HG02610 (cell line): Measurements from ENCODE around the gene TMEM61.

Source experiments
- ATAC-seq: cut with Tn5 transposase; IDR thresholded peaks from one replicate; pipeline ENCODE4 v1.9.1; 2021; ENCODE audit warnings: mild to moderate bottlenecking, moderate library complexity; ENCODE audit not compliant: unreplicated experiment

TMEM61 gene

DNA sequence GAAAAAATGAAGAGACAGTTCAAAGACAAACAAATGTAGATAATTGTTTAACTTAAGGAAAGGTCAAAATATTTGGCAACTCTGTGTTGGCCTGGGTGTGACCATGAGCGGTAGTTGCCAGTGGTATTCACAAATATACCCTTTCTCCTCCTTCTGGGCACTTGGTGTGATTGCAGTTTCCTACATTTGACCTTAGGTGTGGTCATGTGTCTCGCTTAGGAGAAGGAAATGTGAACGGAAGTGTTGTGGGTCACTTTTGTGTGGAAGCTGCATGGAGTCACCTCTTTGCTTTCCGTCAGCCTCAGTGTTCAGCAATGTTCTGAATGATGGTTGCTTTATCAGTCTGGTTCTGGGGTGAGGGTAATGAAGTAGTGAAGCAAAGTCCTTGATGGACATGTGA lies 55.5 kb downstream of the TMEM61 start:
- no peak for ATAC-seq

DNA sequence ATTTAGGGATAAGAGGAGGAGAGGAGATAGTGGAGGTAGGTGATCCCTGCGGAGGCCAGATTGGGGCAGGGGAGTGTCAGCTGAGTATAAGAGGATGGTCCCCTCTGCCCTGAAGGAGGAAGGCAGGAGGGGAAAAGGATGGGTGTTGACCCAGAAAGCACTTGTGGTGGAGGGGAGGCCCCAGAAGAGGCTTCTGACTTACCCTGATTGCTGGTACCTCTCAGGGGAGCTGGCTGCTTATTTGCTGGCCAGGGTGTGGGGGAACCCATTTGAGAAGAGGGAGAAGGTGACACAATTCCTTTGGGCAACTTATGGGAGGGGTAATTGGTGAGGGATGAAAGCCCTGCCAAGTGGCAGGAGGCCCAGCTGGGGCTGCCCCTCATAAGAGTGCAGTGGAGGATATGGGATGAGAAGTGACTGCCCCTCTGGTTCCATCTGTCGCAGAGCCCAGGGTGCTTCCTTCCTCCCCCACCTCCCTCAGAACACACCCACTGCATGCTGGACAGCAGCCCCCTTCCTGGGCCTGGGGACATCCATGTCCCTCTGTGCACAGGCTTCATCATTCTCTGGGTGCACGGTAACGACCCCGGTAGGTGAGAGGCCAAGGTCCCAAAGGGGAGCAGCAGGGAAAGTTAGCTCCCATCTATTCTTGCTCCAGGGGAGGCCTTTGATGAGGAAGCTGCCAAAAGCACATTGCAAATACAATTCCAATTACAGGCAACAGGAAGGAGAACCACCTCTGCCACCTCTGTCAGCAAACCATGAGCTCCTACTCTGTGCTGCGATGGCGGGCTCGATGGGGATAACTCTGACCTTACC lies 57.5 kb downstream of the TMEM61 start:
- no peak for ATAC-seq

DNA sequence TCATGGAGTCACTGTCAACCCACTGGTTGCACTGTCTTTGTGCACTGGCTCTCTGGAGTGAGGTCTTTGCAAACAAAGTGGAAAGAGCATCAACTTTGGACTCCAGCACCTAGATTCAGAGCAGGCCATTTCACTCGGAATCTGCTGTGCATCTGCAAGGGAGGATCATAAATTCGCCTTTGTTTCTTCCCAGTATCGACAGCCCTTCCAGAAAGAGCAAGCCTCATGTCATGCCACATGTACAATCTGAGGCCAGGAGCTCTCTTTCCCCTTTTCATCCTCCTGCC lies 58.1 kb downstream of the TMEM61 start:
- ATAC-seq: no peak

DNA sequence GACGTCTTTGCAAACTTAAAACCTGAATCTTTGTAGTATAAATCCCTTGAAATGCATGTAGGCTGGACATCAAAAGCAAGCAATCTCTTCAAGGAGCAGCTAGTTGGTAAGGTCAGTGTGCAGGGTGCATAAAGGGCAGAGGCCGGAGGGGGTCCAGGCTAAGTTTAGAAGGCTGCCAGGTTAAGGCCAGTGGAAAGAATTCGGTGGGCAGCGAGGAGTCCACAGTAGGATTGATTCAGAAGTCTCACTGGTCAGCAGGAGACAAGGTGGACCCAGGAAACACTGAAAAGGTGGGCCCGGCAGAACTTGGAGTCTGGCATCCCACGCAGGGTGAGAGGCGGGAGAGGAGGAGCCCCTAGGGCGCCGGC lies 58.5 kb downstream of the TMEM61 start:
- ATAC-seq: no peak

DNA sequence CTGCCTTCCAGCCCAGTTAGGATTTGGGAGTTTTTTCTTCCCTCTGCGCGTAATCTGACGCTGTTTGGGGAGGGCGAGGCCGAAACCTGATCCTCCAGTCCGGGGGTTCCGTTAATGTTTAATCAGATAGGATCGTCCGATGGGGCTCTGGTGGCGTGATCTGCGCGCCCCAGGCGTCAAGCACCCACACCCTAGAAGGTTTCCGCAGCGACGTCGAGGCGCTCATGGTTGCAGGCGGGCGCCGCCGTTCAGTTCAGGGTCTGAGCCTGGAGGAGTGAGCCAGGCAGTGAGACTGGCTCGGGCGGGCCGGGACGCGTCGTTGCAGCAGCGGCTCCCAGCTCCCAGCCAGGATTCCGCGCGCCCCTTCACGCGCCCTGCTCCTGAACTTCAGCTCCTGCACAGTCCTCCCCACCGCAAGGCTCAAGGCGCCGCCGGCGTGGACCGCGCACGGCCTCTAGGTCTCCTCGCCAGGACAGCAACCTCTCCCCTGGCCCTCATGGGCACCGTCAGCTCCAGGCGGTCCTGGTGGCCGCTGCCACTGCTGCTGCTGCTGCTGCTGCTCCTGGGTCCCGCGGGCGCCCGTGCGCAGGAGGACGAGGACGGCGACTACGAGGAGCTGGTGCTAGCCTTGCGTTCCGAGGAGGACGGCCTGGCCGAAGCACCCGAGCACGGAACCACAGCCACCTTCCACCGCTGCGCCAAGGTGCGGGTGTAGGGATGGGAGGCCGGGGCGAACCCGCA lies 59.1 kb downstream of the TMEM61 start, which contains the start of gene PCSK9:
TSS of gene PCSK9 (plus strand) at position 207 of the 741 bp plus-strand sequence. CDS start at position 497, 290 bp downstream.
- no peak for ATAC-seq

- no peak for ATAC-seq
Measured at GRCh38 chr1:55040083-55040932, 59.9 kb downstream of the TMEM61 start.

DNA sequence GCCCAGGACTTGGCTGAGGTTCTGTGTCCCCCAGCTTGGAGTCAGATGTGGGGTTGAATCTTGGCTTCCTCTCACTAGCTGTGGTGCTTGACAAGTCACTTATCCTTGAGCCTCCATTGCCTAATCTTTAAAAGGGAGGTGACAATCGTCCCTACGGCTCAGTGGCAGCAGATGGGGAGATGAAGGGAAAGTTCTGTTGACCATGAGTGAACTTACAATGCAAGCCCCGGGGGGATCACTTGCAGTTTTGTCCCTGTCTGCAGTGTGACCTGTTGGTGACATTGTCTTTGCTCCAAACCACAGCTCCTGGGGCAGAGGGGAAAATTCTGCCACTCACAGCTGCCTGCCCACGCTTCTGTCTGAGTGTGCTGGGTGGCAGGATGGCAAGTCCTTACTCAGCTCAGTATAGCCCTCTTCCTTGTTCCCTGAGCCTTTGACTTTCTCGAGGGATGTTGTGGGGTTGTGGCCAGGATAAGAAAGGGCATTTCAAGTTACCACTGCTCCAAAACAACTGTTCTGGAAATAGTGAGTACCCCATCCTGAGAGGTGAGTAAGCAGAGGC lies 60.6 kb downstream of the TMEM61 start:
- ATAC-seq: no peak

- no peak for ATAC-seq
Measured at GRCh38 chr1:55041613-55042012, 61.2 kb downstream of the TMEM61 start.
